H54 (cell line): Measurements from ENCODE around the gene C5AR1.
"Not testable (repeated sequence)": the region's sequence is repeated elsewhere in the genome, so short reads cannot be mapped to it uniquely, and the experiment has no call there.

Experiments
- DNase-seq: peaks from one replicate; pipeline ENCODE4 v3.0.0; 2011; ENCODE audit warnings: low spot score, mixed read lengths; ENCODE audit not compliant: insufficient read length
- FAIRE-seq: peaks from 3 replicates; lab custom pipeline; 2011; peaks lifted over from hg19 to GRCh38; lab: Jason Lieb, UNC
- POLR2A ChIP-seq: IDR thresholded peaks from 2 replicates; pipeline ENCODE4 v1.6.1; 2011; ENCODE audit warnings: low read depth, mild to moderate bottlenecking, low read length

The C5AR1 gene

DNA sequence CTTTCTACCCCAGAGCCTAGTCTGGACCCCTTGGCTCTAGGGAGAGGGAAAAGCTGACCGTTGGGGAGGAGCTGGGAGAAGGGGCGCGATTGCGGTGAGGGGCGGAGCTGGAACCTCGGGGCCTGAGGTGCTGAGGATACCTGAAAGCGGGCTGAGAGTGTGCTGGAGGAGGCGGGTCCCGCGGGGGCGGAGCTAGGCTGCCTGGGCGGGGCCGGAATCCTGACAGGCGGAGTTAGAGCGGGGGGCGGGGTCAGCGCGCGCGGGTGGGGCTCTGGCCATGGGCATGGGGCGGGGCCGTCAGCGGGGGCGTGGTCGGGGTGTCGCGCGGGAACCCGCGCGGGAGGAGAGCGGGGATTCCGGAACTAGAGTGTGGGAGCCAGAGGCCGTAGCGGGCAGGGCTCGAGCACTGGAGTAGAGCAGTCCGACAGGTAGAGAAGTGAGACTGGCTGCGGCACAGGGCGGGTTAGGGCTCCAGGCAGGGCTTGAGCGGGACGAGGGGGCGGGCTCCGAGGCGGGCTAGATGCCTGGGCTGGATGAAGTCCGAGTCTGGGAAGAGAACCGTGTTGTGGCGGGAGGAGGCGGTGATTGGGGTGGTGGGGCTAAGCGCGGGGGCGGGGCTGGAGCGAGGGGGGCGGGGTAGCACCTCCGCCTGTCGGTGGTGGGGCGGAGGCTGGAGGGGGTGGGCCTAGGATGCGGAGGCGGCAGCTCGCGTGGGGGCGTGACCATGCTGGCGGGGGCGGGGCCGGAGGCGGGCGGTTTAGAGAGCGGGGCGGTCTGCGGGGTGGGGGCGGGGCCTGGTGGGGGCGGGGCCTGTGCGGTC, 35.4 kb upstream of the C5AR1 start, which contains the start of gene INAFM1:
Gene INAFM1, plus strand, starts transcription at position 815 of the 820 bp plus-strand sequence. CDS start 35 bp downstream, outside the sequence.
- FAIRE-seq = peak; percentile 6

DNA sequence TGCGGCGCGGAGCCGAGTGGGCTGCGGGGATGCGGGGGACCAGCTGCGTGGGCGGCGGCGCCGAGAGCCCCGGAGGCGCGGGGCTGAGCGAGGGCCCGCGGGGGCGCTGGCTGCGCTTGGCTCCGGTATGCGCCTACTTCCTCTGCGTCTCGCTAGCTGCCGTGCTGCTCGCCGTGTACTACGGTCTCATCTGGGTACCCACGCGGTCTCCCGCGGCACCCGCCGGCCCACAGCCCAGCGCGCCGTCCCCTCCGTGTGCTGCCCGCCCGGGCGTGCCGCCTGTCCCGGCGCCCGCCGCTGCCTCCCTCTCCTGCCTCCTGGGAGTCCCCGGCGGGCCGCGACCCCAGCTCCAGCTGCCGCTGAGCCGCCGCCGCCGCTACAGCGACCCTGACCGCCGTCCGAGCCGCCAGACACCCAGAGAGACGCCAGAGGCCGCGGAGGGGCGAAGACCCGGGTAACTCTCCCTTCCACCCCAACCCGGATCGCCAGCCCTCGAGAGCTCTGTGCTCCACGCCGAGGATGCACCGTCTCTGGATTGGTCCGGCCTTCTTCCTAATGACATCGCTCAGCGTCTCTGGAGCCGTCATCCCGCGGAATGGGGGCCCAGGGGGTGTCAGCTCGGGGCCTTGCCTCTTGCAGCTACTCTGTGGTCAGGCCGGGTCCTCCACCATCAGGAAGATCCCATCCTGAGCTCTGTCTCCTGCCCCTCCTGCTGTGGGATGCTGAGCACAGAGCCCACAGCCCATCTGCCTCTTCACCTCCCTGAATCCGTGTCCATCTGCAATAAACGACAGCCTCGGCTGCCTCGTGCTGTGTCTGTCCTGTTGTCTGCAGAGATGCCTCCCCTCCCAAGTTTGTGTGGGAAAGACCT, 34.5 kb upstream of the C5AR1 start:
- DNase-seq = no peak
- TF ChIP-seq POLR2A = no peak
- FAIRE-seq = no peak

More for the DNA sequence above, 35.4 kb upstream of the C5AR1 start, which contains the start of gene INAFM1:
- DNase-seq = peak; percentile 82
- no peak for TF ChIP-seq POLR2A

DNA sequence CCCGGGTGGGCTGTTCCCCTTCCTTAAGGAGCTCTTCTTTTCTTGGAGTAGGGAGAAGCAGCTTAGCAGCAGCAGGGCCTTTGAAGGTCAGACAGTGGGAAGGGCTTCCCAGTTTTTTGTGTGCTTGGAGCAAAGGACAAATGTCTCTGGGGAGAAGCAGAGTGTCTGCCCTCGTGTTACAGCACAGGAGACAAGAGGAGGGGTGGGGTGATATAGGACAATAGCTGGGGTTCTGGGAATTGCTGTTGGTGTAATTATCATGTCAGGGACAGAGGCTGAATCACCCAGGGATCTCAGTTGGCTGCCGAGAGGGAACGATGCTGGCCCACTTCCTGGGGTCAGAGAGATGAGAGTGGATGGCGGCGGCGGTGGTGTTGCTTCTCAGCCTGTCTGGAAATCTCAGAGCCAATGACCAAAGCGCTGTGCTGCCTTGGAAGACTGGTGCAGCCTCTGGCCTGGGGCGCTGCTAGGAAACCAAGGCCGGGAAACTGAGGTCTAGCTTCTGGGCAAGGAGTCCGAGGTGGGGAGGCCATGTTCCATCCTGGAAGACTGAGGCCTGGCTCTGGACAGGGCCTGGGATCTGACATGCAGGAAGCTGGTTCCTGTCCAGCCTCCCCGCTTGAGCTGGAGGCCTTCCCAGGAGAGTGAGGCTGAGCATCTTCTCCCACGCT, 33.7 kb upstream of the C5AR1 start:
- DNase-seq = no peak
- TF ChIP-seq POLR2A = no peak
- FAIRE-seq = no peak

DNA sequence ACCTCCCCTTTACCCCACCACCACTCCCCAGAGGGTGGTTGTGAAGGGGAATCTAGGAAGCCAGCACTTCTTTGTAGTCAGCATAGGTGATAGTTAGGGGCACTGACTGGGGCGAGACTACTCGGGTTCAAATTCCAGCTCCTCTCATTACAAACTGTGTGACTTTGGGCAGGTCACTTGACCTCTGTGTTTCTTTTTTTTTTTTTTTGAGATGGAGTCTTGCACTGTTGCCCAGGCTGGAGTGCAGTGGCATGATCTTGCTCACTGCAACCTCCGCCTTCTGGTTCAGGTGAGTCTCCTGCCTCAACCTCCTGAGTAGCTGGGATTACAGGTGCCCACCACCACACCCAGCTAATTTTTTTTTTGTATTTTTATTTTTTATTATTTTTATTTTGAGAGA, 33.1 kb upstream of the C5AR1 start:
- DNase-seq, FAIRE-seq: not testable (repeated sequence)

DNA sequence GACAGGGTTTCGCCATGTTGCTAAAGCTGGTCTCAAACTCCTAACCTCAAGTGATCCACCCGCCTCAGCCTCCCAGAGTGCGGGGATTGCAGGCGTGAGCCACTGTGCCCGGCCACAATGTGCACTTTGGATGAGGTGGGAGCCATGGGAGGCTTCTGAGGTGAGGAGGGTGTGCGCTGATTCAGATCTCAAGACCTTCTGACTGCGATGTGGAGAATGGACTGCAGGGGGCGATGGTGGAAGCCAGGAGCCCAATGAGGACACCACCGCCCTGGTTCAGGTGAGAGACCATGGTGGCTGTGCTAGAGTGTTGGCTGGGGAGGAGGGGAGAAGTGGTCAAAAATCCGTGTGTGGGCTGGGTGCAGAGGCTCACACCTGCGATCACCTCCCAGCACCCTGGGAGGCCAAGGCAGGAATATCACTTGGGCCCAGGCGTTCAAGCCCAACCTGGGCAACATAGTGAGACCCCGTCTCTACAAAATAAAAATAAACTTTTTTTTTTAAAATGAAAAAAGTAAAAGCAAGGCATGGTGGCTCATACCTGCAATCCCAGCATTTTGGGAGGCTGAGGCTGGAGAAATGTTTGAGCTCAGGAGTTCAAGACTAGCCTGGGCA, 29.4 kb upstream of the C5AR1 start:
- DNase-seq (no peak), FAIRE-seq (no peak)
- no peak for TF ChIP-seq POLR2A

DNA sequence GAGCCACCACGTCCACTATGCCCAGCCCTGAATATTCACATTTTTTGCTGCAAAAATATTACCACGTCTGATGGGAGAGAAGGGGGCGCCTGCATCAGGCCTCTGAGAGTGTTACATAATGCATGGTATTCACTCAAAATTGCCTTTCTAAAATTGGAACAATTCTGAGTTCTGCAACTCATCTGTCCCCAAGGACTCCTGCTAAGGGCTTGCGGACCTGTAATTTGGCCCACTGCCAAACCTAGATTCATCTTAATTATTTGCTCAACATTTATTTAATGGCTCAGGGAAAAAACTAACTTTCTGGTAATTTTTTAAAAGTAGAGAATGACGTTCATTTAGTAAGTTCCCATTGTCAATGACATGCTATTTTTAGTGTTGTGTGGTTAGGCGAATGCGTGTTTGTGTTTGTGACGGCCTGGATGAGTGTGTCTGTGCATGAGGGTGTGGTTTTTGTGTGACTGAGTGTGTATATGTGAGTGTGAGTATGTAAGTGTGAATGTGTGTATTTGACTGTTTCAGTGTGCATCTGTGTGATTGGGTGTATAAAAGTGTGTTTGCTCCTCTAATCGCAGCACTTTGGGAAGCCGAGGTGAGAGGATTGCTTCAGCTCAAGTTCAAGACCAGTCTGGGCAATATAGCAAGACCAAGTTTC, 26.1 kb upstream of the C5AR1 start:
- DNase-seq (no peak), FAIRE-seq (no peak)
- TF ChIP-seq POLR2A = no peak

DNA sequence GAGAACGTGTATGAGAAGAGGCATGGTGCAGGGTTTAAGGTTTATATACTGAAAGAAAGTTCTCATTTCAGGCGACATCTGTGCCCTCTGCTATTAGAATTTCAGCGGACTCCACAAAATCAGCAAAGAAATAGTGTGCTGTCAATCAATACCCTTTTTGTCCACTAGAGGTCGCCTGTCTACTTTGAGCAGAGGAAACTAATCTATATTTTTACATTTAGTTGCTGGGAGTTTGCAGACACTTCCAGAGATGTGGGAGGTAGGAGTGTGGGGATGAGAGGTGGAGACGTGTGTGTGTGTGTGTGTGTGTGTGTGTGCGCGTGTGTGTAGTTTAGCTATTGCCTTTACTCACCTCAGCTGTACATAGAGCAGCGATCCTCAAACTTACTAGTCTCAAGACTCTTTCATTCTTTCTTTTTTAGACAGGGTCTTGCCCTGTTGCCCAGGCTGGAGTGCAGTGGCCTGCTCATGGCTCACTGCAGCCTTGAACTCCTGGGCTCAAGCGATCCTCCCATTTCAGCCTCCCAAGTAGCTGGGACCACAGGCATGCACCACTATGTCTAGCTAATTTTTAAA, 25.2 kb upstream of the C5AR1 start:
- no peak for TF ChIP-seq POLR2A
- no peak for DNase-seq
- FAIRE-seq = no peak

DNA sequence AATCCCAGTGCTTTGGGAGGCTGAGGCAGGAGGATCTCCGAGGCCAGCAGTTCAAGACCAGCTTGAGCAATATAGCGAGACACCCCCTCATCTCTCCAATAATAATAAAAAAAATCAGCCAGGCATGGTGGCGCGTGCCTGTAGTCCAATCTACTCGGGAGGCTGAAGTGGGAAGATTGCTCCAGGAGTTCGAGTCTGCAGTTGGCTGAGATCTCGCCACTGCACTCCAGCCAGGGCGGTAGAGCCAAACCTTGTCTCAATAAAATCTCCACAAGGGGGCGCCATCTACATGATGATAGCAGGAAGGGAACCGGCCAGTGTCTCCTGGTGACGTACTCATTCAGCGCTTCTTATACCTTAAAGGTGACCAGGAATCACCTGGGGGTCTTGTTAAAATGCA, 13.6 kb upstream of the C5AR1 start:
- no peak for TF ChIP-seq POLR2A
- no peak for FAIRE-seq
- DNase-seq = peak; percentile 33

DNA sequence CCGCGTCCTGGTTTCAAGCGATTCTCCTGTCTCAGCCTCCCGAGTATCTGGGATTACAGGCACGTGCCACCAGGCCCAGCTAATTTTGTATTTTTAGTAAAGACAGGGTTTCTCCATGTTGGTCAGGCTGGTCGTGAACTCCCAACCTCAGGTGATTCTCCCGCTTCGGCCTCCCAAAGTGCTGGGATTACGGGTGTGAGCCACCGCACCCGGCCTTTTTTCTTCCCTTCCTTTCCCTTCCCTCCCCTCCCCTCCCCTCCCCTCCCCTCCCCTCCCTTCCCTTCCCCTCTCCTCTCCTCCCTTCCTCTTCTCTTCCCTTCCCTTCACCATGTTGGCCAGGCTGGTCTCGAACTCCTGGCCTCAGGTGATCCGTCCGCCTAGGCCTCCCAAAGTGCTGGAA, 8.8 kb upstream of the C5AR1 start:
- not testable (repeated sequence) for DNase-seq, FAIRE-seq

DNA sequence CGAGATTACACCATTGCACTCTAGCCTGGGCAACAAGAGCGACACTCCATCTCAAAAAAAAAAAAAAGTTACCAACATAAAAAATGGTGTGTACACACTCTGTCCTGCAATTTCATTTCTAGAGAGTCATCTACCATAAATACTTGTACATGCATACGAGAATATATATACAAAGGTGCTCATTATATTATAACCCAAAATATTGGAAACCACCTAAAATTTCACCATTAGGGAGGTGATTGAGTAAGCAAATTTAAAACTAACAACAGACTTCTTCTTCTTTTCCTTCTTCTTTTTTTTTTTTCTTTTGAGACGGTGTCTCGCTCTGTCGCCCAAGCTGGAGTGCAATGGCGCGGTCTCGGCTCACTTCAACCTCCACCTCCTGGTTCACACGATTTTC, 7.4 kb upstream of the C5AR1 start:
- DNase-seq (no peak), FAIRE-seq (no peak)
- TF ChIP-seq POLR2A = no peak

DNA sequence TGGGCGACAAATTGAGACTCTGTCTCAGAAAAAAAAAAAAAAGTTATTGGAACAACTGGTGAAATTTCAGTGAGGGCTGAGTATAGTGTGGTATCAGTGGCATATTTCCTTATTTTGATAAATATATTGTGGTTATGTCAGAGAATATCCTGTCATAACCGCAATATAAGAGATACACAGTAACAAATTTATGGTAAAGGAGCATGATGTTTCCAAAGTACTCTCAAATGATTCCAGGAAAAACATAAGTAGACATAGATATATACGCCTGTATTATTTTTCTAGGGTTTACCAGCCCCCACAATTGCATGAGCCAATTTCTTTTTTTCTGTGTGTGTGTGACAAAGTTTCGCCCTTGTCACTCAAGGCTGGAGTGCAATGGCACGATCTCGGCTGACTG, 5.7 kb upstream of the C5AR1 start:
- TF ChIP-seq POLR2A = no peak
- DNase-seq (no peak), FAIRE-seq (no peak)

DNA sequence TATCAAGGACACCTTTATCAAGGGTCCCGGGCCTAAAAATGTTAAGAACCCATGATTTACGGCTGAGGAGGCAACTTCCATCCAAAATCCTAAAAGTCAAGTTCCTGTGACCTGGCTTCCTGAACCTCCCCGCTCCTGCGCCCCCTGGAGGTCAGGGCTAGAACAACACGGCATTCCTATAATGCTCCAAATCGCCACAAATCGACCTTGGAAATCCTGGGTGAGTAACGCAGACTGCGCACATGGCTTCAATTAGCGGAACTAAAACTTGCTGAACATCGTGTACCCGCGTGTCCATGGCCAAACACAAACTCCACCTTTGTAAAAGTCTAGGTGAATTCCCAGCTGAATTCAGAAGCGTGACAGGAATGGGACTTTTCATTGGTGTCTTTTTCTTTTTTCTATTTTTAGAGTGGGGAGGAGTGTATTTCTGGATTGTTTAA, 4.3 kb upstream of the C5AR1 start:
- peak; percentile 46 for DNase-seq
- peak; percentile 81 for FAIRE-seq
- no peak for TF ChIP-seq POLR2A

DNA sequence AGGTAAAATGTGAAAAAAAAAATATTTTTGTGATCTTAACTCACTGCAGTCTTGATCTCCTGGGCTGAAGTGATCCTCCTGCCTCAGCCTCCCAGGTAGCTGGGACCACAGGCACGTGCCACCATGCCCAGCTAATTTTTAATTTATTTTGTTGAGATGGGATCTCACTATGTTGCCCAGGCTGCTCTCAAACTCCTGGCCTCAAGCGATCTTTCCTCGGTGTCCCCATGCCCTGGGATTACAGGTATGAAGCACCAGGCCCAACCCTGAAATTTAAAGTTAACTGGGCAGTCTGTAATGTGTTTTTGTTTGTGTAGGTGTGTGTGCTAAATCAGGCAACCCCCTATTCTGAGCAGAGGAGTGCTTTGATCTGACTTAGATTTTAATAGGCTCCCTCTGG, 3.4 kb upstream of the C5AR1 start:
- no peak for TF ChIP-seq POLR2A
- DNase-seq (no peak), FAIRE-seq (no peak)
